ENCODE measurements around the gene PRLHR. TPM values are rescaled to one million over a fixed set of nuclear protein-coding genes. Genes with fewer than 3 reads are reported as not detected.
A peak's percentile ranks its signal among the peaks of the same experiment; 100 is the strongest.

Gene PRLHR
- total RNA-seq, 2 experiments from 2014 or later, result not detected

GRCh38 chr10:118546479-118546878 lies 49.0 kb downstream of the PRLHR start:
- Mint-ChIP-seq H3K9me3 (no peaks in the 10 kb centered on the region), H3K4me3 (no peak overlapping the region), H3K4me1 (ENCODE audit: low read depth) (no peaks in the 10 kb centered on the region), H3K27me3 (peaks cover 39% of the 10 kb centered on the region), H3K27ac (no peak overlapping the region), H3K36me3 (no peaks in the 10 kb centered on the region)
- ChIA-PET CTCF (no interaction called here), POLR2A (no interaction called here)
- DNase-seq, result no peak
- intact Hi-C loops (cut with micrococcal nuclease), result no loop called here

DNA sequence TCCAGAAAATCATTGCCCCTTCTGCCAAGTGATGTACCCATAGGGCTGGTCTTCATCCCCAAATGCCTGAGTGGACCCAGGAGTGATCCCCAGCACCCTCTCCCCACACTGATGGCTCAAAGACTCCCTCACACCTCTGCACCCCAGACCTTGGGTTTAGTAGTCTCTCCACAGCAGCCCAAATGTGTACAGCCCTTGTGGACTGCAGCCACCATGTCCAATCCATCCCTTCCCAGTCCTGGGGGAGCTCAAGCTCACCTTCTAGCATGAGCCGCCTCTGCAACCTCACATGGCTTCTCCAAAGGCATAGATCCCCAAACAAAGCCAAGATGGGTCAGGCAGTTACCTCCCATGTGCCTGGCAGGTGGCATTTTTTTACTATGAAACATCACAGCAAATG lies 50.1 kb downstream of the PRLHR start:
- ChIA-PET POLR2A (no interaction called here), CTCF (interaction anchor here (0.7 kb wide), 1 partner anchor 151 kb away, joined by 3 read pairs; no protein-coding TSS in a partner anchor)
- Mint-ChIP-seq H3K4me1 (ENCODE audit: low read depth) (no peaks in the 10 kb centered on the region), H3K27ac (no peak overlapping the region), H3K4me3 (no peak overlapping the region), H3K27me3 (peaks cover 37% of the 10 kb centered on the region), H3K9me3 (no peaks in the 10 kb centered on the region), H3K36me3 (no peaks in the 10 kb centered on the region)
- no peak for DNase-seq
- intact Hi-C loops (cut with micrococcal nuclease), result no loop called here

DNA sequence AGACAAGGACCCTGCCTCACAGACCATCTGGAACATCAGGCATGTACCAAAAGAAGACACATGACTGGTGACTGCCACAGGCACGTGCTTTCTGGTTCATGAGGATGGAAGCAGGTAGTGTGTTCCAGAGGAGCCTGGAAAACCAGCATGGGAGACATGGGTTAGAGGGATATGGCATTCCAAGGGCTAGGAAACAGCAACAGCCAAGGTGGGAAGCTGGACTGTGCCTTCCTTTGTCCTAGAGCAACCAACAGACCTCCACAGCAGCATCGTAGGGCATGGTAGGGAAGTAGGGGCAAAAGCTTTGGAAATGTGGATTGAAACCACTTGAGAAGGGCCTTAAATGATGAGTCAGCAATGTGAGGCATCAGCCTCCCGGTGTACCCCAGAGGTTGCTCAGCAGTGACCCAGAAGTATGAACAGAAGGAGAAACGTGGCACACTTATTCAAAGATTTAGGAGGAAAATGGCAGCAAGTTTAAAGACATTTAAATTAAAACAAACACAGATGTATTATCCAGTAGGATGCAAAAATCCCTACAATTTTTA lies 51.0 kb downstream of the PRLHR start:
- H3K27me3 Mint-ChIP-seq, result peaks cover 35% of the 10 kb centered on the region
- ChIA-PET POLR2A (no interaction called here), CTCF (interaction anchor here (0.6 to 1.7 kb wide), 7 partner anchors 9 to 1048 kb away, joined by 3 to 10 read pairs (median 3); no protein-coding TSS in a partner anchor)
- no peak overlapping the region for H3K4me3 Mint-ChIP-seq
- no peak for DNase-seq
- H3K9me3 Mint-ChIP-seq, result no peaks in the 10 kb centered on the region
- intact Hi-C loops (cut with micrococcal nuclease), result no loop called here
- no peaks in the 10 kb centered on the region for H3K4me1 Mint-ChIP-seq (ENCODE audit: low read depth)
- no peaks in the 10 kb centered on the region for H3K36me3 Mint-ChIP-seq
- no peak overlapping the region for H3K27ac Mint-ChIP-seq

DNA sequence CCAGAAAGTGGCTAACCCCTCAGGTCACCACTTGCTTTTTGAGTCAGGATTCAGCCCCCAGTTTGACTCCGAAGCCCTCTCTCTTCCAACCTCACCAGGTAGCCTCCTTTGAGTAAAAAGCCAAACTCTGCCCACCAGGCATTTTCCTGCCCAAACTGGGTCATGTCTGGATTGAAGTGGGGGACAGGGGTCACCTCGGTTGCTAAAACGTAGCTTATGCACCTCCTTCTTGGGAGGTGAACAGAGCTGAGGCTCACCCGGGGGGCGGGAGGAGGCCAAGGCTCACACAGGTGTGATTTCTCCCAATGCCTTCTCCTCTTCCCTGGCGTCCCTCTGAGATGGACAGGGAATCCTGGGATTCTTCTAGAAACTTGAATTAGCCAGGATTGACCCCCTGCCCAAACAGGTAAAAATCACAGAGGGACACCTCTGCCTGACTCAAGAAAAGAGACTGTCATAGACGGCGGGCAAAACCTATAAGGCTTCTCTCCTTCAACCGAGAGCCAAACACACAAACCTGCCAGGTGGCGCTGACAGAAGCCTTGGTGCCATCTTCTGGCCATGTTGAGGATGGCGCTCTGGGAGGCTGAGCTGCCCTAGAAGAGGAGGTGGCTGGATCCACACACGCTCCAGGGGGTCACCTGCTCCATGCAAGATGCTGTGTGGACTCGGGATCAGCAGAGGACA lies 51.6 kb downstream of the PRLHR start:
- no peak overlapping the region for H3K27ac Mint-ChIP-seq
- DNase-seq, result peak; percentile 60
- H3K4me1 Mint-ChIP-seq (ENCODE audit: low read depth), result no peaks in the 10 kb centered on the region
- H3K9me3 Mint-ChIP-seq, result no peaks in the 10 kb centered on the region
- intact Hi-C loops (cut with micrococcal nuclease), result no loop called here
- H3K36me3 Mint-ChIP-seq, result no peaks in the 10 kb centered on the region
- H3K4me3 Mint-ChIP-seq, result no peak overlapping the region
- peaks cover 36% of the 10 kb centered on the region for H3K27me3 Mint-ChIP-seq
- CTCF ChIA-PET, result interaction anchor here (0.6 to 1.7 kb wide), 7 partner anchors 8 to 1047 kb away, joined by 3 to 10 read pairs (median 3); no protein-coding TSS in a partner anchor
- POLR2A ChIA-PET, result no interaction called here

DNA sequence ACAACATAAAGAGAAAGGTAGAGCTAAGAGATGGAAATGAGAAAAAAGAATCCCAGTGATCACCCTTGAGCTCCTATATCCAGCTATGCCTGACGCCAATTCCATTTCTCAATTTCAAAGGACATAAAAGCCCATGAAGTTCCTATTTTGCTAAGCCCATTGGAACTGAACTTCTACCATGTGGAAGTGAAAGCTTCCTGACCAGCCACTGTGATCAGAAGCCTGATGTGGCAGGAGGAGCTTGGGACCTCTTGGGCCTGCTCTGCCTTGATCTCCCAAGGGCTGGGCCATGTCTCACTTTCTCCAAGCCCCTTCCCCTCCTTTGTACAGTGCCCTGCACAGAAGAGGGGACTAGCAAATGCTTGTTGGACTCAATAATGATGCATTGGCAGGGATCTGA lies 52.7 kb downstream of the PRLHR start:
- Mint-ChIP-seq H3K27me3 (peaks cover 37% of the 10 kb centered on the region), H3K27ac (no peak overlapping the region), H3K36me3 (no peaks in the 10 kb centered on the region), H3K4me3 (no peak overlapping the region), H3K4me1 (ENCODE audit: low read depth) (no peaks in the 10 kb centered on the region), H3K9me3 (no peaks in the 10 kb centered on the region)
- intact Hi-C loops (cut with micrococcal nuclease), result no loop called here
- DNase-seq, result no peak
- POLR2A ChIA-PET, result no interaction called here
- CTCF ChIA-PET, result interaction anchor here (1.2 kb wide), 1 partner anchor 84 kb away, joined by 3 read pairs; no protein-coding TSS in a partner anchor

DNA sequence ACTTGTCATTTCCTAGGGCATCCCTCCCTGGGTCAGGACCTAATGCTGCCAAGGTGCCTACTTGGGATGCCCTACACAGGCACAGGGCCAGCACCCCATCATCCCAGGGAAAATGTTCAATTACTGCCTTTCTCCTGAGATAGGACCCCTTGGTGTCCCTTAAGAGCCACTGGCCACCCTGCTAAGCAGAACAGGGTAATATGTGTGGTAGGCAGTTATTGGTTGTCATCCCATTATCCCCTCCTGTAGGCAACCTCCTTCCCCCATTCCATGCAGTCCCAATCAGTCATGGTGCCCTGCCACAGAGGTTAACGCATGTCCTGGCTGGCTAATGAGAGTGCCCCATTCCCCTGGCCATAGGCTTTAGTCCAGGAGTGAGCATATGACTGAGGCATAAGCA lies 53.2 kb downstream of the PRLHR start:
- Mint-ChIP-seq H3K27me3 (peaks cover 37% of the 10 kb centered on the region), H3K4me3 (no peak overlapping the region), H3K27ac (no peak overlapping the region), H3K4me1 (ENCODE audit: low read depth) (no peaks in the 10 kb centered on the region), H3K36me3 (no peaks in the 10 kb centered on the region), H3K9me3 (no peaks in the 10 kb centered on the region)
- intact Hi-C loops (cut with micrococcal nuclease), result no loop called here
- no peak for DNase-seq
- POLR2A ChIA-PET, result no interaction called here
- CTCF ChIA-PET, result interaction anchor here (1.2 kb wide), 1 partner anchor 83 kb away, joined by 3 read pairs; no protein-coding TSS in a partner anchor

DNA sequence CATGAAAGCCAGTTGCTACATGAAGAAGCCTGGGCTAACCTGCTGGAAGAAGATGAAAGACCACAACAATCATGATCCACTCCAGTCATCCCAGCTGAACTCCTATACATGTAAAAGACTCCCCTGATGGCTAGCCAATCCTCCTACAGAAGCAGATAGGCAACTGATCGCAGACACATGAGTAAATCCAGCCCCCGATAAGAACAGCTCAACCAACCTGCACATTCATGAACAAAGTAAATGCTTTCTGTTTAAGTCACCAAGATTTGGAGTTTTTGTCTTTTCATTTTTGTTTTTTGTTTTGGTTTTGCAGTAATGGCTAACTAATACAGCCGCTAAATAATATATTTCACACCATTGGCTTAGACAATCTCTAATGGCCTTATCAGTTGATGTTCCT lies 53.7 kb downstream of the PRLHR start:
- ChIA-PET POLR2A (no interaction called here), CTCF (interaction anchor here (1.2 kb wide), 1 partner anchor 83 kb away, joined by 3 read pairs; no protein-coding TSS in a partner anchor)
- peaks cover 37% of the 10 kb centered on the region for H3K27me3 Mint-ChIP-seq
- H3K36me3 Mint-ChIP-seq, result no peaks in the 10 kb centered on the region
- H3K9me3 Mint-ChIP-seq, result no peaks in the 10 kb centered on the region
- H3K27ac Mint-ChIP-seq, result no peak overlapping the region
- no peak overlapping the region for H3K4me3 Mint-ChIP-seq
- intact Hi-C loops (cut with micrococcal nuclease), result no loop called here
- no peak for DNase-seq
- H3K4me1 Mint-ChIP-seq (ENCODE audit: low read depth), result no peaks in the 10 kb centered on the region

Other genes with a start within 250 kb of the PRLHR start
- gene CACUL1, start 159.3 kb upstream of the PRLHR start, total RNA-seq, result 10 to 100 TPM; 24.0 to 24.4 TPM

All from activated CD4-positive, alpha-beta memory T cell treated with anti-CD3 and anti-CD28 coated beads for 36 hours (primary cell).